H7 (cell line): ENCODE results near the gene IMPDH2. TPM values are rescaled to one million over a fixed set of nuclear protein-coding genes. Genes with fewer than 3 reads are reported as not detected.

ENCODE experiments used
- DNase-seq: peaks from one replicate; pipeline ENCODE4 v3.0.0; 2012
- H3K27me3 ChIP-seq: 2 replicates; pipeline ENCODE4 v1.6.0; 2011; ENCODE audit warnings: mild to moderate bottlenecking, low read length; ENCODE audit not compliant: control insufficient read depth, insufficient read depth
- H3K36me3 ChIP-seq: replicated peaks from 2 replicates; pipeline ENCODE4 v1.5.1; 2011; ENCODE audit warnings: low read length; ENCODE audit not compliant: control insufficient read depth, insufficient read depth
- H3K4me3 ChIP-seq: 2 replicates; pipeline ENCODE4 v1.5.1; 2011; ENCODE audit warnings: low read depth, mild to moderate bottlenecking, control low read depth, low read length, moderate library complexity; ENCODE audit not compliant: insufficient read depth
- total RNA-seq: library from RNA; depleted of rRNA; stranded (reverse); fragments of >200 nt; shearing (Covaris generic); gene quantifications from 2 replicates; pipeline ENCODE4 v1.2.3, GENCODE V29; 2014; rRNA removed

The IMPDH2 gene
- total RNA-seq, result 409 and 490 TPM in 2 replicates

DNA sequence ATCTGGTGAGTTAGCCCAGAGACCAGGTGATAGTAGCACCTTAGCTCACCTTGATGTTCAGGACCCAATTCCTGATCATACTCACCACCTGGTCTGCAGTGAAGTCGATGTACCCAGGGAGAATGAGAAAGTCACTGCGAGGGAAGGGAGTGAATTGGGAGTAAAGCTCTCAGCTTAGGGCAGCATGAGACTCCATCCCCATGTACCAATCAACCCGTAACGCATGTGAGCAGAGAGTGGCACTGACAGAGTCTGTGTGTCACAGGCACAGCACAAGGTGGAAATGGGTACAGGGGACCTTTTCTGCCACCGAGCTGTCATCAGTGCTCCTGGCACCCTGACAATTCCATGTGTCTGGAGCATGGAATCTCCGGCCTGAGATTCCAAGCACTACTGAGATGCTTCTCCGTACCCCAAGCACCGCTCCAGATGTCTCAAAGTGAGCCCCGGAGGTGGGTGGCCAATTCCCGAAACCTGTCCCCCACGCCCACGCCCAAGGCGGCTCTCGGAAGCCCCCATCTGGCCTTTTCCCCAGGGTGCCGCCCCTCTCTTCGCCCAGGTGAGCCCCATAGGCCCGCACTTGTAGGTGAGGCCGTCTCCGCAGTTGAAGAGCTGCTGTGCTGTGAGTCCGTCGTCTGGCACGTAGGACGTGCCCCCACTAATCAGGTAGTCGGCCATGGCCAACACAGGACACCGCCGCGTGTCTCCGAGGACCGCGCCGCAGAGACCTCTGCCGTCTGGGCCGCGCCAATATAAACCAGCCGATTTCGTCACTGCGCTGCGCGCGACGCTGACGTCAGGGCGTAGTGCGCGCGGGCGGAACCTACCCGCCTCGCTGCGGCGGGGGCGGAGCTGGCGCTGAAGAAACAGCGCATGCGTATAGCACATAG is at the start of gene IMPDH2:
IMPDH2 (minus strand) TSS at position 726 of the 890 bp plus-strand sequence; CDS start at position 678, 48 bp downstream.
- peak; percentile 93 for DNase-seq
- Histone ChIP-seq H3K27me3 (no peaks in the 10 kb centered on the region), H3K36me3 (peaks cover 58% of the 10 kb centered on the region), H3K4me3 (peak within 1 kb of the TSS; percentile 80)

DNA sequence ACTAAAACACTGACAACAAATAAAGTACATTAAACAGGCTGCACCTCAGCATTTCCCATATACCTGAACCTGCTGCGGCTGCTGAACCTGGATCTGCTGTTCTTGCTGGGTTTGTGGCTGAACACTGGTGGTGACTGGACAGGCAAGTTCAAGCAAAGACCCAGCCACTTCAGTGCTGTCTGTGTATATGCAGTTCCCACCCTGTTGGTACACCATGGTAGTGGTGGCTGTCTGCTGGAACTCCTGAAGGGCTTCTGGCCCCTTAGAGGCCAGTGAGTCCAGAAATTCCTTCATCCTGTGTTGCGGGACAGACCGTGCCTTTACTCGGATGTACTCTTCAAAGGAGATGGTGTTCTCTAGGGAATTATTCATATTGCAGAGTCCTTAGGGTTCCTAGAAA is 47.4 kb upstream of the IMPDH2 start:
- no peak for DNase-seq
- H3K4me3 ChIP-seq, result no peak overlapping the region
- peaks cover 24% of the 10 kb centered on the region for H3K36me3 ChIP-seq
- H3K27me3 ChIP-seq, result no peaks in the 10 kb centered on the region

DNA sequence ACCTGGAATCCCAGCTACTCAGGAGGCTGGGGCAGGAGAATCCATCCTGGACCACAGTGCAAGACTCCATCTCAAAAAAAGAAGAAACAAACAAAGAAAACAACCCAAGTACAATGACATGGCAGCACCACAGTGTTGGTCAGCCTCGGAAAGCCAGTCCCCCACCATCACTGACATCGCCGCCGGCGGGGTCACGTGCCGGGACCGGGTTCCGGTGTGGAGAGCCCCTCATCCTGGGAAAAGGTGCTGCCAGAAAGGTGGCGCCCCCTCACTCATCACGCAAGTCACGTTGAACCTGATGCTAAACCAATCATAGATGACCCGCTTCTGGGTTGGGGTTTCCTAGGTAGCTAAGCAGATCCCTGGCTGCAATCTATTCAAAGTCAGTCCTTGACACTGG is 46.9 kb upstream of the IMPDH2 start:
- DNase-seq, result no peak

DNA sequence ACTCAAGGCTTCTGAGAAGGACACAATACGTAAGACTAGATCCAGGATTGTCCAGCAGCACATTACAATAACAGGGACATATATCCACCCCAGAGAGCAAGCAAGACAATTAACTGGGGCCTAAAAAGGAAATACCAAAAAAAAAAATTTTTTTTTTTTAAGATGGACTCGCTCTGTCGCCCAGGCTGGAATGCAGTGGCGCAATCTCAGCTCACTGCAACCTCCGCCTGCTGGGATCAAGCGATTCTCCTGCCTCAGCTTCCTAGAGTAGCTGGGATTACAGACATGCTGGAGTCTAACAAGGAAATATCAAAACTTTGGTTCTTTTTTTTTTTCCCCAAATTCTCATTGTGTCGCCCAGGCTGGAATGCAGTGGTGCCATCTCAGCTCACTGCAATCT is 28.8 kb upstream of the IMPDH2 start:
- Histone ChIP-seq H3K36me3 (peaks cover 26% of the 10 kb centered on the region), H3K4me3 (no peak overlapping the region), H3K27me3 (no peaks in the 10 kb centered on the region)
- DNase-seq, result no peak

More for the DNA sequence above, 46.9 kb upstream of the IMPDH2 start:
- Histone ChIP-seq H3K36me3 (peaks cover 24% of the 10 kb centered on the region), H3K4me3 (no peak overlapping the region), H3K27me3 (no peaks in the 10 kb centered on the region)

DNA sequence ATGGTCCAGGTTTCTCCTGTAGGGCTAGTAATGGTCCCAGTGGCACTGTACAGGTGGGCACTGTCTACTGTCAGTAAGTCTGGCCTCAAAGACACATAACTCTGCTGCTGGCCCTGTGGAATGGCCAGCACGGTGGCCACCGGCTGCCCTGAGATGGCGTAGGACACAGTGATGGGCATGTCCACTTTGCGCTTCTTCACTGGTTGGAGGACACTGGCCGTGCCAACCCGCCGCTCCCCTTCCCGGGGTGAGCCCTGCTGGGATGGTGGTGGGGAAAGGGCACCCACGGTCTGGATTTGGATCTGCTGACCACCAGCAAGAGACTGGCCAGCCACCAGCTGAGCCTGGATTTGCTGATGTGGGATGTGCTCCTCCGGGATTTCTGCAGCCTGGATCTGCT is 28.1 kb upstream of the IMPDH2 start:
- Histone ChIP-seq H3K36me3 (peaks cover 26% of the 10 kb centered on the region), H3K27me3 (no peaks in the 10 kb centered on the region), H3K4me3 (no peak overlapping the region)
- no peak for DNase-seq

DNA sequence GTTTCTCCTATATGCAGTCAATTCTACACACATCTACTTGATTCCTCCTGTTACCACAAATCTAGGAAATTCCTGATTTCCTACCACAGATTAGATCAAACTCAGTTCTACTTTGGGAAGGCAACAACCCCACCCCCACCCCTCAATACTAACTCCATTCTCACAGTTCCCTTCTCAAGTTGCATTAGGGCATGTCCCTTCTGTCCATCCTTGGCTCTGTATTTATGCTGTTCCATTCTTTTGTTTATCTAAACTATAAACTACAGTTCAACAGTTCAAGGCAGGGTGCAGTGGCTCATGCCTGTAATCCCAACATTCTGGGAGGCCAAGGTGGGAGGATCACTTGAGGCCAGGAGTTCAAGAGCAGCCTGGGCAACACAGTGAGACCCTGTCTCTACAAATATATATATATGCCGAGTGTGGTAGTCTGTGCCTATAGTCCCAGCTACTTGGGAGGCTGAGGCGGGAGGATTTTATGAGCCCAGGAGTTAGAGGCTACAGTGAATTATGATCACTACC is 25.2 kb upstream of the IMPDH2 start:
- DNase-seq, result no peak
- no peak overlapping the region for H3K4me3 ChIP-seq
- H3K36me3 ChIP-seq, result peaks cover 27% of the 10 kb centered on the region
- no peaks in the 10 kb centered on the region for H3K27me3 ChIP-seq

DNA sequence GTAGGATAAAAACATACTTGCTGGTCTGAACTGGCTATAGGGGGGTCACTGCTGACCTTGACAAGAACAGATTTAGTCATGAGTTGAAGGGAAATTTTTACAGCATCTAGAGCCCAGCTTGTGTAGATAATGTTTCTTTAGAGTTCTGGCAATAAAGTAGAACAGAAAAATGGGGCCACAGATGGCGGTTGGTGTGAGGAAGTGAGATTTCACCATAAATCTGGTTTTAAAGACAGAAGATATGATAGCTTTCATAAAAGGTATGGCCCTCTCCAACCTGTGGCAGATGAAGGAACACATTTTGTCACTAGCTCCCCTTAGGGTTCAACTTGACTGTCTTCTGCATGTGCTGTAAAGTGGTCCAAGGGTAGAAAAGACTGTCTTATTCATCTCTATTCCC is 24.3 kb upstream of the IMPDH2 start:
- peaks cover 27% of the 10 kb centered on the region for H3K36me3 ChIP-seq
- DNase-seq, result no peak
- H3K27me3 ChIP-seq, result no peaks in the 10 kb centered on the region
- no peak overlapping the region for H3K4me3 ChIP-seq

DNA sequence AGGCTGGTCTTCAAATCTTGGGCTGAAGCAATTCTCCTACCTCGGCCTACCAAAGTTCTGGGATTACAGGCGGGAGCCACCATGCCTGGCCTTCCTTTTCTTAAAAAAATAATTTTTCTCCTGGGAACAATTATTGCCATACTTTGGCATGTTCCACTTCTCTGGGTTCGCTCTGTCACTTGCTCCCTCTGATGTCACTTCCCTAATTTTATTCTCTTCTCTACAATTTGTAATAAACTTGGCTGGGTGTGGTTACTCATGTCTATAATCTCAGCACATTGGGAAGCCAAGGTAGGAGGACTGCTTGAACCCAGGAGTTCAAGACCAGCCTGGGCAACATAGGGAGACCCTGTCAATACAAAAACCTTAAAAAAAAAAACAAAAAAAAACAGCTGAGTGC is 6.1 kb upstream of the IMPDH2 start:
- peaks cover 29% of the 10 kb centered on the region for H3K36me3 ChIP-seq
- H3K4me3 ChIP-seq, result no peak overlapping the region
- DNase-seq, result no peak
- H3K27me3 ChIP-seq, result no peaks in the 10 kb centered on the region

DNA sequence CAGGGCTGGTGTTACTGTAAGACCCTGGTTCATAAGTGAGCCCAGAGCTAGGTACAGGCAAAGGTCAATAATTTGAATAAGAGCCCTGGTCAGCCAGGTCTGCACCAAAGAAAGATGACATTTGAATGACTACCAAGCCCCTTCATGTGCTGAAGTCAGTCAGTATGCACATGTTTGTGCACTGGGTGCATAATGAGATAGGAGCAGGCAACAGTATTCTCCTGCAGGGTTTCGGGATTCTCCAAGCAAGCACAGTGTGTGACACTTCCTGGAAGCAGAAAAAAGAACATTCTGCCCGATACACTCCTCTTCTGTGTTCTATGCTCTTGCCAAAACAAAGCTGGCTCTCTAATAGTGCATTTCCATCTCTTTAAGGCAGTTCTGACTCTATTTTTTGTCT is 5.5 kb upstream of the IMPDH2 start:
- Histone ChIP-seq H3K4me3 (no peak overlapping the region), H3K36me3 (peaks cover 29% of the 10 kb centered on the region), H3K27me3 (no peaks in the 10 kb centered on the region)
- no peak for DNase-seq

DNA sequence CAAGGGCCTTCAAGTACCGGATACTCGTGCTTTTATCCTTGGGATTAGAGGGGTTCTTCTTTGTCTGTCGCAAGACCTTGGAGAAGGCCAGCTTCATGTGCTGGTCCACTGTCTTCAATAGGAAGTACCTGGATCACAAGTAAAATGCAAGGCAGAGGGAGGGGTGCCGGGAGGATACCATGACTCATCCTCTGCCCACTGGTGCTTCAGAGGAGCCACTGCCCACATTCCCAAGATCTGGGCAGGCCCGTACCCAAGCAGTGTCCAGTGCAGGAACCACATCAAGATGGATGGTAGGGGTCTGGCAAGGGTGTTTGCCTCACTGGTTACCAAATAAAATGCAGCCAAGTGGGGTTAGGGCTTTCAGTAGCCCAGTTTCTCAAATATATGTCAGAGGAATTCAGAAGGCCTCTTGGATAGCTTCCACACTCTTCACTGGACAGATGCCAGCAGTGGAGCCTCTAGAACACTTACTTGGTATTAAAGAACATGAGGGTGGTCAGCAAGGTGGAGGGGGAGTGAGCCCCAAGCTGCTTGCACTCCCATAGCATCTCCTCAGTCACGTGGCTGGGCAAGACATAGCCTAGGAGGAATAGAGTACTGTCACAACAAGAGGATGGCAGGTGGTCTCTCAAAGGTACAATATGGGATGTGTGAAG is 3.6 kb upstream of the IMPDH2 start:
- Histone ChIP-seq H3K27me3 (no peaks in the 10 kb centered on the region), H3K36me3 (peaks cover 33% of the 10 kb centered on the region), H3K4me3 (no peak overlapping the region)
- DNase-seq, result no peak

DNA sequence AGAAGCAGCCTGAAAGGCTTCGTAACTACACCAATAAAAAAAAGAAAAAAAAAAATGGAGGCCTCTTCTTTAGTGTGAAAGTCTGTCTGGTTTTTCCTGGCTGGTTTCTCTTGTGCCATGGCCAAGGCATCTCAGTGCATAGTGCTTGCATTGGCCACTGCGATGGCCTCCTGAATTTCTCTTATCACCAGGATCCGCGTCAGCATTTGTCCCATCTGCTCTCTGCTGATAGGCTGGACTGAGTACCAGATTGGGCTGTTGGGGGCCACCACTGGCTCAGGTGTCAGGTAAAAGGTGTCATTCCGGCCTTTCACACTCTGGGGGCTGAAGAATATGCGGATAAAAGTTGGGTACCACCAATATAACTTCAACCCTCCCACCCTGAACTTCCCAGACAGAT is 1.1 kb upstream of the IMPDH2 start:
- H3K36me3 ChIP-seq, result peaks cover 50% of the 10 kb centered on the region
- no peak for DNase-seq
- H3K27me3 ChIP-seq, result no peaks in the 10 kb centered on the region
- no peak overlapping the region for H3K4me3 ChIP-seq

DNA sequence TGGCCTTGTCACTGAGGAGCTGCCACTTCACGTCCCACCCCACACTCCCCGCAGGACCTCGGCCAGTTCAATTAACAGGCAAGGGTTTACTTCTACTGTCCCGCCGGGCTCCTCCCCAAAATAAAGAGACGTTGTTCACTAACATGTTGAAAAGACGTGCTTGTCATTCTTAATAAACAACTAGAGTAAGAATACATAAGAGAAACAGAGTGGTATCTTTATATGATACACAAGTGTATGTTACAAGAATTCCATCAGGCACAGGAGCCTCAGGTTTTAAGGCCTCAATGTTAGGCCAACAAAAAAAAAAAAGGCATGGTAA is 326 bp upstream of the IMPDH2 start:
- H3K36me3 ChIP-seq, result peaks cover 54% of the 10 kb centered on the region
- no peak overlapping the region for H3K4me3 ChIP-seq
- DNase-seq, result no peak
- no peaks in the 10 kb centered on the region for H3K27me3 ChIP-seq

DNA sequence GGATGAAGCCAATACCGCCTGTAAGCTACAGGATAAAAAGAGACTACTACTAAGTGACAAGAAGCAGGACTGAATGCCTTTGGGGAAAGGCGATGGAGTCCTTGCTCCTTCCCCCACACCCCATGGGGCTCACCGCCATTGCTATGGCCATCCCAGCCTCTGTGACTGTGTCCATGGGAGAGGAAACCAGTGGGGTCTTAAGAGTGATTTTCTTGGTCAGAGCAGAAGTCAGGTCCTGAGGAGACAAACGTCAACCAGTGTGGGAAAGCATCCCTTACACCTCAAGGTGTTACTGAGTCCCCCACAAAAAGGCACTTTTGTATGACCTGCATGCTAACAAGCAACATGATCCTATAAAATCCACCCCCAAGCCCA is 913 bp downstream of the IMPDH2 start:
- peak; percentile 24 for DNase-seq
- Histone ChIP-seq H3K27me3 (no peaks in the 10 kb centered on the region), H3K36me3 (peaks cover 60% of the 10 kb centered on the region), H3K4me3 (peak overlapping the region; percentile 80; the same call in 1 of the 2 replicates)

DNA sequence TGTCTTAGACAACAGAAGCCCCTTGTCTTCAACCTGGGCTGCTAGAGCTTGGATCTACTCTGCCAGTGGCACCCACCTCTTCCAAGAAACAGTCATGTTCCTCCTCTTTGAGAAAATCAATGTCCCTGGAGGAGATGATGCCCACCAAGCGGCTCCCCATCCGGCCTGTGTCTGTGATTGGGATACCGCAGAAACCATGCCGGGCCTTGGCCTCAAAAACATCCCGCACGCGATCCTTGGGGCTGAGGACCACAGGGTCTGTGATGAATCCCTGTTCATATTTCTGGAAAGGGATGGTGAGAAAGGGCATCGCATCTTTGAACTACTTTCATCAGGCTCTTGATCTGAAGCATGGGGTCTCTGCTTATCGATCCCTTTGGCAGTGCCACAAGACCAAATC is 1.6 kb downstream of the IMPDH2 start:
- H3K27me3 ChIP-seq, result no peaks in the 10 kb centered on the region
- no peak overlapping the region for H3K4me3 ChIP-seq
- peaks cover 58% of the 10 kb centered on the region for H3K36me3 ChIP-seq
- no peak for DNase-seq

DNA sequence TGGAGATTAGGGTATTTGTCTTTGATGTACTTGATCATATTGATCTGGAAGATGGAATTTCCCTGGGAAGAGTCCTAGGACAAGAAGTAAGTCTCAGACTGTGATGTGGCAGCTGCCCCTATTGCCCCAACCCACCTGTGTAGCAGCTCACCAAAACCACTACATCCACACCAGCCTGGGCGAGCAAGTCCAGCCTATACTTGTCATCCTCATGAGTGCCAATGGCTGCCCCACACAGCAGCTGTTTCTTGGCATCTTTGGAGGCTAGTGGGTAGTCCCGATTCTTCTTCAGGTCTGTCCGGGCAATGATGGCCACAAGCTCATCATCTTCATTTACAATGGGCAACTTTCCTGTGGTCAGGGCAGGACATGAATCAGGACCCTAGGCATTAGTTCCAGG is 2.7 kb downstream of the IMPDH2 start:
- no peak for DNase-seq
- H3K36me3 ChIP-seq, result peaks cover 47% of the 10 kb centered on the region
- no peak overlapping the region for H3K4me3 ChIP-seq
- no peaks in the 10 kb centered on the region for H3K27me3 ChIP-seq
